Thymus (tissue), 11 donors: ENCODE results near the gene PPP4C. TPM values are rescaled to one million over a fixed set of nuclear protein-coding genes. Genes with fewer than 3 reads are reported as not detected.
A peak's percentile ranks its signal among the peaks of the same experiment; 100 is the strongest.

Experiments used
- DNase-seq, 9 donors: peaks; one replicate each; pipeline ENCODE4 v3.0.0-alpha.2; 2013; ENCODE audit warnings: low spot score in 9 of 9, low read depth in 6 of 9, missing footprints in 1 of 9
- H3K27ac ChIP-seq, 2 donors: one replicate each; pipeline ENCODE4 v1.5.1; 2013; ENCODE audit warnings: control low read depth in 1 of 2, low read depth in 1 of 2, low read length in 1 of 2, mild to moderate bottlenecking in 1 of 2, moderate library complexity in 1 of 2
- H3K27me3 ChIP-seq, 2 donors: one replicate each; pipeline ENCODE4 v1.5.1; 2013; ENCODE audit warnings: low read length in 1 of 2; ENCODE audit not compliant: control insufficient read depth in 2 of 2, insufficient read depth in 1 of 2
- H3K36me3 ChIP-seq, 2 donors: one replicate each; pipeline ENCODE4 v1.5.1; 2013; ENCODE audit warnings: low read length in 1 of 2, mild to moderate bottlenecking in 1 of 2, moderate library complexity in 1 of 2; ENCODE audit not compliant: control insufficient read depth in 2 of 2, insufficient read depth in 2 of 2
- H3K4me1 ChIP-seq, 2 donors: one replicate each; pipeline ENCODE4 v1.5.1; 2013; ENCODE audit warnings: low read length in 2 of 2; ENCODE audit not compliant: control insufficient read depth in 2 of 2, insufficient read depth in 2 of 2
- H3K4me3 ChIP-seq, 2 donors: one replicate each; pipeline ENCODE4 v1.5.1; 2013; ENCODE audit warnings: low read length in 2 of 2, control low read depth in 1 of 2, mild to moderate bottlenecking in 1 of 2
- H3K9me3 ChIP-seq, 2 donors: one replicate each; pipeline ENCODE4 v1.5.1; 2013; ENCODE audit warnings: low read length in 1 of 2, mild to moderate bottlenecking in 1 of 2; ENCODE audit not compliant: control insufficient read depth in 2 of 2, insufficient read depth in 1 of 2
- WGBS: extraction: QIAGEN DNeasy Blood & Tissue Kit; methylation state at CpG from one replicate; pipeline ENCODE4 v1.1.7; 2013; 5-methylcytosine and 5-hydroxymethylcytosine counted together
- polyA plus RNA-seq: library from polyadenylated mRNA; stranded (reverse); fragments of 200-250 nt; gene quantifications from one replicate; pipeline ENCODE4 v1.2.3, GENCODE V29; 2013
- total RNA-seq: library from RNA; stranded (reverse); fragments of 120-200 nt; gene quantifications from one replicate; pipeline ENCODE4 v1.2.4, GENCODE V29; 2013
- donor health status: healthy.

Gene PPP4C
- total and polyA plus RNA-seq, 2 donors = 87.3 to 106 TPM

GRCh38 chr16:30068750-30069610 is 6.8 kb upstream of the PPP4C start:
- H3K27me3 ChIP-seq = no peaks in the 10 kb centered on the region
- DNase-seq = peak in 4 of 9 donors; percentile 52 to 70 (median 59)
- H3K4me1 ChIP-seq = peaks cover 11 to 27% of the 10 kb centered on the region in 2 donors
- no peak overlapping the region for H3K4me3 ChIP-seq
- H3K27ac ChIP-seq = no peak overlapping the region
- H3K36me3 ChIP-seq = peaks cover 48 to 65% of the 10 kb centered on the region in 2 donors
- 94% methylated on average over 17 of the region's 17 CpGs for WGBS
- H3K9me3 ChIP-seq = no peaks in the 10 kb centered on the region

GRCh38 chr16:30069611-30070462 is 6.0 kb upstream of the PPP4C start:
- WGBS = 96% methylated on average over 31 of the region's 31 CpGs
- H3K27me3 ChIP-seq = no peaks in the 10 kb centered on the region
- no peaks in the 10 kb centered on the region for H3K9me3 ChIP-seq
- H3K4me3 ChIP-seq = no peak overlapping the region
- peaks cover 11 to 27% of the 10 kb centered on the region in 2 donors for H3K4me1 ChIP-seq
- DNase-seq = no peak
- no peak overlapping the region for H3K27ac ChIP-seq
- H3K36me3 ChIP-seq = peaks cover 48 to 65% of the 10 kb centered on the region in 2 donors

GRCh38 chr16:30070490-30070889 is 5.3 kb upstream of the PPP4C start:
- Histone ChIP-seq H3K36me3 (peaks cover 48 to 65% of the 10 kb centered on the region in 2 donors), H3K9me3 (no peaks in the 10 kb centered on the region), H3K4me1 (peaks cover 15 to 32% of the 10 kb centered on the region in 2 donors), H3K4me3 (no peak overlapping the region), H3K27me3 (no peaks in the 10 kb centered on the region), H3K27ac (no peak overlapping the region)
- DNase-seq = no peak

- peak overlapping the region; percentile 83 to 97 for H3K4me3 ChIP-seq
- WGBS = 3% methylated on average over 33 of the region's 33 CpGs
- DNase-seq = peak in 1 of 9 donors; percentile 34
- H3K36me3 ChIP-seq = peaks cover 33 to 61% of the 10 kb centered on the region in 2 donors
- peak overlapping the region; percentile 88 to 93 for H3K27ac ChIP-seq
- H3K9me3 ChIP-seq = no peaks in the 10 kb centered on the region
- peaks cover 8 to 27% of the 10 kb centered on the region in 2 donors for H3K4me1 ChIP-seq
- H3K27me3 ChIP-seq = no peaks in the 10 kb centered on the region
These were observed 540 bp downstream of the PPP4C start for GRCh38 chr16:30076276-30076791.

GRCh38 chr16:30077656-30078055 is 1.9 kb downstream of the PPP4C start:
- no peak overlapping the region for H3K4me3 ChIP-seq
- no peaks in the 10 kb centered on the region for H3K27me3 ChIP-seq
- no peak overlapping the region for H3K27ac ChIP-seq
- no peak for DNase-seq
- 95% methylated on average over 6 of the region's 6 CpGs for WGBS
- peaks cover 8 to 27% of the 10 kb centered on the region in 2 donors for H3K4me1 ChIP-seq
- no peaks in the 10 kb centered on the region for H3K9me3 ChIP-seq
- peaks cover 35 to 59% of the 10 kb centered on the region in 2 donors for H3K36me3 ChIP-seq

- WGBS = 97% methylated on average over 7 of the region's 7 CpGs
- Histone ChIP-seq H3K36me3 (peaks cover 46 to 64% of the 10 kb centered on the region in 2 donors), H3K9me3 (no peaks in the 10 kb centered on the region), H3K27ac (no peak overlapping the region), H3K27me3 (no peaks in the 10 kb centered on the region), H3K4me3 (no peak overlapping the region), H3K4me1 (peaks cover 8 to 27% of the 10 kb centered on the region in 2 donors)
- no peak for DNase-seq
These were observed 3.0 kb downstream of the PPP4C start for GRCh38 chr16:30078744-30079143.

- Histone ChIP-seq H3K27me3 (no peaks in the 10 kb centered on the region), H3K4me3 (no peak overlapping the region), H3K27ac (no peak overlapping the region), H3K4me1 (peaks cover 8 to 27% of the 10 kb centered on the region in 2 donors), H3K9me3 (no peaks in the 10 kb centered on the region), H3K36me3 (peaks cover 53 to 72% of the 10 kb centered on the region in 2 donors)
- no peak for DNase-seq
- WGBS = 97% methylated on average over 7 of the region's 7 CpGs
These were observed 3.7 kb downstream of the PPP4C start for GRCh38 chr16:30079480-30079879.

- no peak for DNase-seq
- no peaks in the 10 kb centered on the region for H3K27me3 ChIP-seq
- peaks cover 0 to 8% of the 10 kb centered on the region in 2 donors for H3K4me1 ChIP-seq
- WGBS = 98% methylated on average over 20 of the region's 20 CpGs
- H3K4me3 ChIP-seq = no peak overlapping the region
- H3K36me3 ChIP-seq = peaks cover 80 to 90% of the 10 kb centered on the region in 2 donors
- peaks cover 0 to 4% of the 10 kb centered on the region in 2 donors for H3K9me3 ChIP-seq
- H3K27ac ChIP-seq = no peak overlapping the region
These were observed 6.8 kb downstream of the PPP4C start for GRCh38 chr16:30082545-30083090.
